Fibroblast of mammary gland (primary cell): ENCODE measurements around the gene BIN1.
A peak's percentile ranks its signal among the peaks of the same experiment; 100 is the strongest.

Source experiments
- DNase-seq: peaks from one replicate; pipeline ENCODE4 v3.0.0-alpha.2; 2010; ENCODE audit warnings: low read depth
- H3K4me3 ChIP-seq: 2 replicates; pipeline ENCODE4 v1.5.1; 2011; ENCODE audit warnings: low read depth, mild to moderate bottlenecking, low read length, moderate library complexity; ENCODE audit not compliant: control insufficient read depth
- TF ChIP-seq, protein P1 (sequence below): conservative IDR thresholded peaks from 2 replicates; pipeline ENCODE4 v1.5.1; 2011; ENCODE audit warnings: low read depth, low read length, inconsistent platforms; ENCODE audit not compliant: control insufficient read depth, insufficient read depth

Gene BIN1

DNA sequence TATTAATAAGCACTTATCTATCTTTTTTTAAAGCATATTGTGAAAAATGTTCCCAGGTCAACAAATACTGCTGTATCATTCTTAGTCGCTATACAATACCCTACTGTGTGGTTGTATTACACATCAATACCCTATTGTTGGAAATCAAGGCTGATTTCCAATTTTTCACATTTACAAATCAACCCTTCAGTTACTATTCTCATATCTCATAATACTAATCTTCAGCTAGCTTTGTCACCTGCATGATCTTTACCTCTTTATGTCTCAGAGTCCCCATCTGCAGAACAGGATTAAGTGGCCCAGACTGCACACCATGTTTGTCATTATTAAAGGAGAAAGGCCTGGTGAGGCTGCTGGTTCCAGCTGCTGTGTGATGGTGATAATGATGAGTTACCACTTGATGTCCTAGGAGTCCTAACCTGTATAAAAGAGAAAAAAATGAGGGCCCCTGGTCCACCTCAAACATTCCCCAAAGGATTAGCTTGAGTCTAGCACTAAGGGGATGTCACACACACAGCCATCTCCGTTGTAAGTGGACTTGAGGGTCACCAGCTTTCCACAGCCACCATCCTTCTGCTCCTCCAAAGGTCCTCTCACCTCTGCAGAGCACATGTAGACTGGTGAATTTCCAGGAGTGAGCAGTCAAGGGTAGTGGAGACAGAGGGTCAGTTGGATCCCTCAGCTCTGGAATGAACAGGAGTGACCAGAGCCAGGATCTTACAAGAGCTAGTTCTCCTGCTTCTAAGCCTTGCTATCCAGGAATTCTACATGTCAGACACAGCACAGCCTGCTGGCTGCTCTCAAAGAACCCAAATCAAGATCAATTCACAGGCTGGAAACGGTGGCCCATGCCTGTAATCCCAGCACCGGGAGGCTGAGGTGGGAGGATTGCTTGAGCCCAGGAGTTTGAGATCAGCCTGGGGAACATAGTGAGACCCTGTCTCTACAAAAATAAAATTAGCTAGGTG, 36.0 kb upstream of the BIN1 start:
- no peak overlapping the region for H3K4me3 ChIP-seq
- TF ChIP-seq, protein P1, sequence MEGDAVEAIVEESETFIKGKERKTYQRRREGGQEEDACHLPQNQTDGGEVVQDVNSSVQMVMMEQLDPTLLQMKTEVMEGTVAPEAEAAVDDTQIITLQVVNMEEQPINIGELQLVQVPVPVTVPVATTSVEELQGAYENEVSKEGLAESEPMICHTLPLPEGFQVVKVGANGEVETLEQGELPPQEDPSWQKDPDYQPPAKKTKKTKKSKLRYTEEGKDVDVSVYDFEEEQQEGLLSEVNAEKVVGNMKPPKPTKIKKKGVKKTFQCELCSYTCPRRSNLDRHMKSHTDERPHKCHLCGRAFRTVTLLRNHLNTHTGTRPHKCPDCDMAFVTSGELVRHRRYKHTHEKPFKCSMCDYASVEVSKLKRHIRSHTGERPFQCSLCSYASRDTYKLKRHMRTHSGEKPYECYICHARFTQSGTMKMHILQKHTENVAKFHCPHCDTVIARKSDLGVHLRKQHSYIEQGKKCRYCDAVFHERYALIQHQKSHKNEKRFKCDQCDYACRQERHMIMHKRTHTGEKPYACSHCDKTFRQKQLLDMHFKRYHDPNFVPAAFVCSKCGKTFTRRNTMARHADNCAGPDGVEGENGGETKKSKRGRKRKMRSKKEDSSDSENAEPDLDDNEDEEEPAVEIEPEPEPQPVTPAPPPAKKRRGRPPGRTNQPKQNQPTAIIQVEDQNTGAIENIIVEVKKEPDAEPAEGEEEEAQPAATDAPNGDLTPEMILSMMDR: peak; percentile 9
- DNase-seq: peak; percentile 27

DNA sequence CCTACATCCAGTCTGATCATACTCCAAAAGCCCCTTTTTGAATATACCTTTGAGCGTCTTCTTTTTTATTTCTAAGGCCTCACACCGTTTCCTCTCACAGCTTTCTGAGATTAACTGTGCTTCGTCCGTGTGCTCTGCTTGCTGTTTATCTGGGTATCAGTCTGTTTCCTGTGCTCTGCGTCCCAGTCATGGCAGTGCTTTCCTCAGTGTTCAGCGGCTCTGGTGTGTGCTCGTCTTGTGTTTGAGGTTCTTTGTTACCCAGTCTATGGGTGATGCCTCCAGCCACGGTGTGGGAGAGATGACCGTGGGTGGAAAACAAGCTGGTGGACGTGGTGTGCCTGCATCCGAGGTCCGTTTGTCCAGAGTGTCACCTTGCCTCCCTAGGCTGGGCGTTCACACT, 33.6 kb upstream of the BIN1 start:
- no peak for DNase-seq
- TF ChIP-seq, protein P1: no peak
- no peak overlapping the region for H3K4me3 ChIP-seq

DNA sequence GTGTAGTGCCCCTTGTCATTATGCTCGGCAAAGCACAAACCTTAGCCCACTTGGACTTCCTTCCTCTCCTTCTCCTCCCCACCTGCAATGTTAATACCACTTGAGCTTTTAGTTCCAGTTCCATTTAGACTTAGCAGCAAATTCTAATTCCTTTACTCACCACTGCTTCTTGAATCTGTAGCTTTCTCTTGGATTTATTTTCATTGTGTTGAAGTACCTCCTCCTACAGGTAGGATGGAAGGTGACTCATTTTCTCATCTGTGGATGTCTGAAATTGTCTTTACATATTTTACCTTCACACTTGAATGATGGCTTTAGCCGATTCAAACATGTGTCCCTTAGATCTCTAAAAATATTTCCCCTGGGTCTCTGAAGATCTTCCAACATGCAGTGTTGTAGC, 32.8 kb upstream of the BIN1 start:
- TF ChIP-seq, protein P1: no peak
- no peak overlapping the region for H3K4me3 ChIP-seq
- DNase-seq: no peak

DNA sequence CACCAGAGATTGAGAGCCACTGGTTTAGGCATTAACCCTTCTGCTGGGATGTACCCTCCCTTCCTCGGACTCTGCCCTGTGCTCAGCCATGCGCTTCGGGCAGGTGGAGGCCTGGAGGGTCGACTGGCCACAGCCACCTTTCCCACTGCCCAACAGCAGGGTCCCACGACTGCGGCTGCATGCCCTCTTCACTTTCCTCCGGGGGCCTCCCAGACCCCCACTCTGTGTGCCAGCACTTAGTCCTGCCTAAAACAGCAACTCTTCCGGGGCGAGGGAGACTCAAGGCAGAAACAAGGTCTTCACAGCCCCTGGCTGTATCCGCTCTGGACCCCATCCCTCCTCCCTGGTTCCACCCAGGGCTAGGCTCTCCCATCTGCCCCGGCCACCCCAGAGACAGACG, 31.3 kb upstream of the BIN1 start:
- TF ChIP-seq, protein P1: no peak
- DNase-seq: no peak
- H3K4me3 ChIP-seq: no peak overlapping the region

DNA sequence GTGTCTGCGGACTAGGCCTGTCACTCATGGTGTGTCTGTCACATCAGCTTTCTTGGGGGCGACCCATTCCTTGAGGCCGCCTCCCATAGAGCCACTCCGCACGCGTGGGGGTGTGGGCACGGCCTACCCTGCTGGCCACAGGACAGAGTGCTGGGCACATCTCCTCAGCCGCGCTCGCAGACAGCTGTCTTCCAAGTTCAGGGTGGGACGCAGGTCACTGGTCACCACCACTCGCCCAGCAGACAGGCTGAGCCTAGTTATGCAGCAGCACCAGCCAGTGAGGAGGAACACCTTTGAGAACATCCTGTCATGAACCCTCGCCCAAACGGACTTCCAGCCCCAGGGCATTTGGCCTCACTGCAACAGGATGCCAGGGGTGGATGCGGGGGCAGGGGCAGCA, 30.8 kb upstream of the BIN1 start:
- TF ChIP-seq, protein P1: no peak
- no peak overlapping the region for H3K4me3 ChIP-seq
- DNase-seq: no peak

DNA sequence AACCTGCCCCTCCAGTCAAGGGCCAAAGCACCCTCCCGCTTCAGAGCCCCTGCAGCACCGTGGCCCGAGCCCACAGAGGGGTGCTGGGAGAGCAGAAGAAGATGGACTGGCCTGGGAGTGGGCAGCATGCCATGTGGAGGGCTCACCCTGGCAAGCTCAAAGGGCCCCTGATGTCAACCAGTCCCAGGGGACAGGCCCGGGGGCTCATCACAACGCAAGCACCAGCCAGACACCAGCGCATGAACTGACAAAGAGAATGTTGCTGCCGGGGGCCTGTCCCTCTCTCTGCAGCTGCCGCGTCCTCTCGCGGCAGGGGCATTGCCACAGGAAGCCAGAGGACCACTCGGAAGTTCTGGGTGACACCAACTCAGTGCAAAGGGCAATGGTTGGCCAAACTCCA, 30.3 kb upstream of the BIN1 start:
- DNase-seq: no peak
- TF ChIP-seq, protein P1: no peak

More for the DNA sequence above, 30.3 kb upstream of the BIN1 start:
- H3K4me3 ChIP-seq: no peak overlapping the region
